RWPE2 (cell line): ENCODE measurements around the gene ARHGAP15.
A peak's percentile ranks its signal among the peaks of the same experiment; 100 is the strongest.

ENCODE experiments used
- ATAC-seq: fragments of 200-7000 bp; cut with Tn5 transposase; 3 replicates; pipeline ENCODE4 v1.9.1; 2021; ENCODE audit warnings: low read depth
- DNase-seq: peaks from one replicate; pipeline ENCODE4 v3.0.0-alpha.2; 2020; ENCODE audit warnings: low spot score
- H3K27ac ChIP-seq: fragments of 450-650 bp; 2 replicates; pipeline ENCODE4 v1.5.1; 2017; ENCODE audit warnings: mild to moderate bottlenecking; ENCODE audit not compliant: poor library complexity, severe bottlenecking
- H3K27me3 ChIP-seq: fragments of 250-450 bp; sonication (Bioruptor Pico); 2 replicates; pipeline ENCODE4 v1.5.1; 2021; ENCODE audit warnings: mild to moderate bottlenecking, moderate library complexity; ENCODE audit not compliant: insufficient read depth, poor library complexity, severe bottlenecking
- H3K36me3 ChIP-seq: fragments of 250-450 bp; sonication (Bioruptor Pico); 2 replicates; pipeline ENCODE4 v1.5.1; 2020; ENCODE audit warnings: low read depth, mild to moderate bottlenecking, moderate library complexity
- H3K4me1 ChIP-seq: fragments of 250-450 bp; sonication (Bioruptor Pico); 2 replicates; pipeline ENCODE4 v1.5.1; 2021; ENCODE audit warnings: mild to moderate bottlenecking, moderate library complexity; ENCODE audit not compliant: insufficient read depth, poor library complexity, severe bottlenecking
- H3K4me3 ChIP-seq: fragments of 250-450 bp; sonication (Bioruptor Pico); 2 replicates; pipeline ENCODE4 v1.5.1; 2021; ENCODE audit warnings: mild to moderate bottlenecking, moderate library complexity; ENCODE audit not compliant: severe bottlenecking
- H3K9me3 ChIP-seq: fragments of 250-450 bp; sonication (Bioruptor Pico); 2 replicates; pipeline ENCODE4 v1.5.1; 2021; ENCODE audit warnings: mild to moderate bottlenecking, moderate library complexity; ENCODE audit not compliant: severe bottlenecking
- CTCF ChIP-seq: fragments of 450-650 bp; IDR thresholded peaks from one replicate; pipeline ENCODE4 v1.5.1; 2017; ENCODE audit warnings: mild to moderate bottlenecking, moderate library complexity; ENCODE audit not compliant: poor library complexity, severe bottlenecking

ARHGAP15 gene

GRCh38 chr2:143163499-143163898 is 34.3 kb downstream of the ARHGAP15 start:
- H3K4me1 ChIP-seq = no peaks in the 10 kb centered on the region
- no peak overlapping the region for H3K4me3 ChIP-seq
- H3K27me3 ChIP-seq = peaks cover 26% of the 10 kb centered on the region
- H3K36me3 ChIP-seq = no peaks in the 10 kb centered on the region
- no peak overlapping the region for H3K27ac ChIP-seq
- ATAC-seq (no peak), DNase-seq (no peak)
- TF ChIP-seq CTCF = no peak
- no peaks in the 10 kb centered on the region for H3K9me3 ChIP-seq

GRCh38 chr2:143165291-143165690 is 36.1 kb downstream of the ARHGAP15 start:
- H3K27me3 ChIP-seq = peaks cover 12% of the 10 kb centered on the region
- no peaks in the 10 kb centered on the region for H3K4me1 ChIP-seq
- ATAC-seq = no peak

GRCh38 chr2:143169105-143169504 is 39.9 kb downstream of the ARHGAP15 start:
- H3K27me3 ChIP-seq = no peaks in the 10 kb centered on the region
- no peak overlapping the region for H3K4me3 ChIP-seq
- H3K27ac ChIP-seq = no peak overlapping the region
- ATAC-seq (no peak), DNase-seq (no peak)
- no peaks in the 10 kb centered on the region for H3K9me3 ChIP-seq
- H3K36me3 ChIP-seq = no peaks in the 10 kb centered on the region
- no peak for TF ChIP-seq CTCF
- no peaks in the 10 kb centered on the region for H3K4me1 ChIP-seq

More at GRCh38 chr2:143165291-143165690, 36.1 kb downstream of the ARHGAP15 start:
- TF ChIP-seq CTCF = no peak
- no peaks in the 10 kb centered on the region for H3K36me3 ChIP-seq
- H3K9me3 ChIP-seq = no peaks in the 10 kb centered on the region
- no peak overlapping the region for H3K27ac ChIP-seq
- H3K4me3 ChIP-seq = no peak overlapping the region
- no peak for DNase-seq

- Histone ChIP-seq H3K4me3 (no peak overlapping the region), H3K27ac (no peak overlapping the region), H3K4me1 (no peaks in the 10 kb centered on the region), H3K27me3 (no peaks in the 10 kb centered on the region), H3K36me3 (no peaks in the 10 kb centered on the region), H3K9me3 (no peaks in the 10 kb centered on the region)
- DNase-seq = no peak
- peak; percentile 38 for TF ChIP-seq CTCF
- peak; percentile 35; the same call in 1 of the 3 replicates for ATAC-seq
These were observed 42.6 kb downstream of the ARHGAP15 start for GRCh38 chr2:143171817-143172216.

- TF ChIP-seq CTCF = no peak
- no peak for ATAC-seq
- H3K36me3 ChIP-seq = no peaks in the 10 kb centered on the region
These were observed 46.2 kb downstream of the ARHGAP15 start for GRCh38 chr2:143175438-143175837.

More at GRCh38 chr2:143175438-143175837, 46.2 kb downstream of the ARHGAP15 start:
- Histone ChIP-seq H3K9me3 (no peaks in the 10 kb centered on the region), H3K27me3 (no peaks in the 10 kb centered on the region), H3K4me3 (no peak overlapping the region), H3K4me1 (no peaks in the 10 kb centered on the region), H3K27ac (no peak overlapping the region)
- DNase-seq = no peak
